Thoracic aorta (tissue), 2 donors: ENCODE measurements around the gene GPR107. TPM values are rescaled to one million over a fixed set of nuclear protein-coding genes. Genes with fewer than 3 reads are reported as not detected.

Source experiments
- ATAC-seq: fragments of 150-250 bp; one replicate; pipeline ENCODE4 v1.8.0; 2017; ENCODE audit warnings: low read depth; ENCODE audit not compliant: insufficient number of reproducible peaks, low FRiP score
- DNase-seq: peaks from one replicate; pipeline ENCODE4 v3.0.0-alpha.2; 2020; ENCODE audit warnings: low spot score
- H3K27ac ChIP-seq, 2 donors: fragments of 200-600 bp; sonication (generic); 1 replicate in 1 of 2; 2 replicates in 1 of 2; pipeline ENCODE4 v1.5.1; 2016; ENCODE audit warnings: mild to moderate bottlenecking in 2 of 2, moderate library complexity in 2 of 2
- H3K27me3 ChIP-seq: fragments of 200-600 bp; sonication (generic); replicated peaks from 2 replicates; pipeline ENCODE4 v1.6.0; 2016; ENCODE audit warnings: mild to moderate bottlenecking; ENCODE audit not compliant: insufficient read depth
- H3K36me3 ChIP-seq: fragments of 200-600 bp; sonication (generic); one replicate; pipeline ENCODE4 v1.5.1; 2016
- H3K4me1 ChIP-seq, 2 donors: fragments of 200-600 bp; sonication (generic); 1 replicate in 1 of 2; 2 replicates in 1 of 2; pipeline versions ENCODE4 v1.5.1 to v1.6.0; 2016; ENCODE audit warnings: low read depth in 2 of 2, mild to moderate bottlenecking in 1 of 2; ENCODE audit not compliant: control insufficient read depth in 1 of 2
- H3K4me3 ChIP-seq: fragments of 200-600 bp; sonication (generic); 2 replicates; pipeline ENCODE4 v1.5.1; 2016; ENCODE audit warnings: mild to moderate bottlenecking
- H3K9me3 ChIP-seq: fragments of 200-600 bp; sonication (generic); 2 replicates; pipeline ENCODE4 v1.5.1; 2016
- CTCF ChIP-seq: fragments of 200-600 bp; sonication (generic); IDR thresholded peaks from one replicate; pipeline ENCODE4 v1.5.1; 2019; ENCODE audit warnings: antibody characterized with exemption
- total RNA-seq, 2 donors: library from RNA; depleted of rRNA; stranded (reverse); fragments of >200 nt; gene quantifications; one replicate each; pipeline versions ENCODE4 v1.1.0 to v1.2.3, GENCODE V29; 2016

GPR107 gene
- total RNA-seq, 2 donors from 2014 or later: 47.5 to 51.9 TPM

- Histone ChIP-seq H3K4me1 (peaks cover 3 to 12% of the 10 kb centered on the region in 2 donors), H3K27me3 (no peaks in the 10 kb centered on the region), H3K4me3 (no peak overlapping the region), H3K36me3 (peaks cover 19% of the 10 kb centered on the region), H3K9me3 (no peaks in the 10 kb centered on the region), H3K27ac (no peak overlapping the region)
- TF ChIP-seq CTCF: no peak
- ATAC-seq (no peak), DNase-seq (no peak)
Measured at GRCh38 chr9:130100681-130101080, 47.0 kb downstream of the GPR107 start.

GRCh38 chr9:130101915-130102314 lies 48.2 kb downstream of the GPR107 start:
- no peak for ATAC-seq
- TF ChIP-seq CTCF: no peak
- peak overlapping the region in 1 of 2 donors; percentile 68 for H3K27ac ChIP-seq
- DNase-seq: no peak
- H3K36me3 ChIP-seq: peaks cover 21% of the 10 kb centered on the region
- no peak overlapping the region for H3K4me3 ChIP-seq
- H3K4me1 ChIP-seq: peaks cover 3 to 12% of the 10 kb centered on the region in 2 donors
- no peaks in the 10 kb centered on the region for H3K27me3 ChIP-seq
- H3K9me3 ChIP-seq: no peaks in the 10 kb centered on the region

- H3K4me1 ChIP-seq: peaks cover 0 to 12% of the 10 kb centered on the region in 2 donors
- ATAC-seq (no peak), DNase-seq (no peak)
- H3K36me3 ChIP-seq: peaks cover 23% of the 10 kb centered on the region
- no peaks in the 10 kb centered on the region for H3K27me3 ChIP-seq
- no peak overlapping the region for H3K27ac ChIP-seq
- no peak overlapping the region for H3K4me3 ChIP-seq
- no peaks in the 10 kb centered on the region for H3K9me3 ChIP-seq
- no peak for TF ChIP-seq CTCF
Measured at GRCh38 chr9:130104491-130105193, 50.9 kb downstream of the GPR107 start.

- H3K4me1 ChIP-seq: peaks cover 0 to 11% of the 10 kb centered on the region in 2 donors
- no peak overlapping the region for H3K27ac ChIP-seq
- DNase-seq: no peak
- peaks cover 13% of the 10 kb centered on the region for H3K36me3 ChIP-seq
- H3K9me3 ChIP-seq: no peaks in the 10 kb centered on the region
- no peak for TF ChIP-seq CTCF
- no peak overlapping the region for H3K4me3 ChIP-seq
- H3K27me3 ChIP-seq: no peaks in the 10 kb centered on the region
- peak; percentile 26 for ATAC-seq
Measured at GRCh38 chr9:130106860-130107233, 53.1 kb downstream of the GPR107 start.

GRCh38 chr9:130107234-130107861 lies 53.6 kb downstream of the GPR107 start:
- H3K4me3 ChIP-seq: no peak overlapping the region
- no peak overlapping the region for H3K27ac ChIP-seq
- H3K36me3 ChIP-seq: peaks cover 13% of the 10 kb centered on the region
- H3K27me3 ChIP-seq: no peaks in the 10 kb centered on the region
- H3K4me1 ChIP-seq: peaks cover 0 to 6% of the 10 kb centered on the region in 2 donors
- peak; percentile 80 for ATAC-seq
- DNase-seq: peak; percentile 77
- no peaks in the 10 kb centered on the region for H3K9me3 ChIP-seq
- TF ChIP-seq CTCF: peak; percentile 80
